Osteocyte (in vitro differentiated cells): ENCODE measurements around the gene RGP1. TPM values are rescaled to one million over a fixed set of nuclear protein-coding genes. Genes with fewer than 3 reads are reported as not detected.

Experiments used
- DNase-seq: peaks from one replicate; pipeline ENCODE4 v3.0.0; 2021; ENCODE audit warnings: mixed read lengths; ENCODE audit not compliant: unreplicated experiment; ENCODE audit errors: extremely low spot score
- H3K27ac Mint-ChIP-seq: one replicate; pipeline ENCODE4 v1.8.0; 2021; ENCODE audit warnings: mild to moderate bottlenecking, mixed read lengths; ENCODE audit not compliant: unreplicated experiment
- H3K27me3 Mint-ChIP-seq: one replicate; pipeline ENCODE4 v1.8.0; 2021; ENCODE audit warnings: mixed read lengths; ENCODE audit not compliant: unreplicated experiment
- H3K36me3 Mint-ChIP-seq: one replicate; pipeline ENCODE4 v1.8.0; 2021; ENCODE audit warnings: mixed read lengths; ENCODE audit not compliant: unreplicated experiment
- H3K4me1 Mint-ChIP-seq: one replicate; pipeline ENCODE4 v1.8.0; 2021; ENCODE audit warnings: mixed read lengths; ENCODE audit not compliant: unreplicated experiment
- H3K4me3 Mint-ChIP-seq: one replicate; pipeline ENCODE4 v1.8.0; 2021; ENCODE audit warnings: mild to moderate bottlenecking, moderate library complexity, mixed read lengths; ENCODE audit not compliant: unreplicated experiment
- H3K9me3 Mint-ChIP-seq: one replicate; pipeline ENCODE4 v1.8.0; 2021; ENCODE audit warnings: mixed read lengths; ENCODE audit not compliant: unreplicated experiment
- CTCF ChIP-seq: fragments of 200-600 bp; sonication (generic); IDR thresholded peaks from 2 replicates; pipeline ENCODE4 v1.5.0; 2021; ENCODE audit warnings: antibody characterized with exemption, mild to moderate bottlenecking, moderate library complexity
- total RNA-seq: library from RNA; stranded (reverse); gene quantifications from 2 replicates; pipeline ENCODE4 v1.2.1, GENCODE V29; 2021

Gene RGP1
- total RNA-seq, 1 donor from 2014 or later: 35.9 TPM

- Mint-ChIP-seq H3K9me3 (no peaks in the 10 kb centered on the region), H3K36me3 (peaks cover 2% of the 10 kb centered on the region), H3K4me1 (peaks cover 28% of the 10 kb centered on the region), H3K4me3 (no peak overlapping the region), H3K27ac (no peak overlapping the region), H3K27me3 (peaks cover 12% of the 10 kb centered on the region)
- TF ChIP-seq CTCF: no peak
- no peak for DNase-seq
These were observed 40.5 kb downstream of the RGP1 start for GRCh38 chr9:35789541-35789940.

GRCh38 chr9:35790025-35790384 lies 40.9 kb downstream of the RGP1 start:
- Mint-ChIP-seq H3K4me1 (peaks cover 32% of the 10 kb centered on the region), H3K9me3 (no peaks in the 10 kb centered on the region), H3K27ac (no peak overlapping the region), H3K36me3 (peaks cover 2% of the 10 kb centered on the region), H3K4me3 (no peak overlapping the region), H3K27me3 (peaks cover 12% of the 10 kb centered on the region)
- DNase-seq: no peak
- no peak for TF ChIP-seq CTCF

GRCh38 chr9:35790385-35791296 lies 41.6 kb downstream of the RGP1 start:
- H3K4me3 Mint-ChIP-seq: peak overlapping the region; percentile 72
- TF ChIP-seq CTCF: peak; percentile 86
- peak overlapping the region; percentile 73 for H3K27ac Mint-ChIP-seq
- H3K4me1 Mint-ChIP-seq: peaks cover 37% of the 10 kb centered on the region
- DNase-seq: peak; percentile 89
- peaks cover 2% of the 10 kb centered on the region for H3K36me3 Mint-ChIP-seq
- H3K27me3 Mint-ChIP-seq: peaks cover 8% of the 10 kb centered on the region
- no peaks in the 10 kb centered on the region for H3K9me3 Mint-ChIP-seq

GRCh38 chr9:35791297-35791921 lies 42.3 kb downstream of the RGP1 start, which contains the start of gene NPR2:
NPR2 (plus strand) TSS chr9:35791591; CDS start chr9:35792409, 818 bp downstream.
- no peak for TF ChIP-seq CTCF
- DNase-seq: no peak

More at GRCh38 chr9:35791297-35791921, 42.3 kb downstream of the RGP1 start, which contains the start of gene NPR2:
- peaks cover 37% of the 10 kb centered on the region for H3K4me1 Mint-ChIP-seq
- H3K27me3 Mint-ChIP-seq: peaks cover under 1% of the 10 kb centered on the region
- peak within 1 kb of the TSS; percentile 72 for H3K4me3 Mint-ChIP-seq
- H3K9me3 Mint-ChIP-seq: no peaks in the 10 kb centered on the region
- peaks cover 2% of the 10 kb centered on the region for H3K36me3 Mint-ChIP-seq
- peak within 1 kb of the TSS; percentile 73 for H3K27ac Mint-ChIP-seq
